Neural progenitor cell (in vitro differentiated cells): ENCODE measurements around the gene SCLY. TPM values are rescaled to one million over a fixed set of nuclear protein-coding genes. Genes with fewer than 3 reads are reported as not detected.

Experiments used
- DNase-seq: peaks from one replicate; pipeline ENCODE4 v3.0.0-alpha.2; 2016; ENCODE audit warnings: low spot score
- H2AFZ ChIP-seq: fragments of 200-600 bp; sonication (generic); replicated peaks from 2 replicates; pipeline ENCODE4 v1.6.1; 2016; ENCODE audit warnings: antibody characterized with exemption
- H3F3A ChIP-seq: fragments of 200-600 bp; sonication (generic); 2 replicates; pipeline ENCODE4 v1.6.1; 2016; ENCODE audit warnings: antibody characterized with exemption, low read depth
- H3K27ac ChIP-seq: fragments of 200-600 bp; sonication (generic); 2 replicates; pipeline ENCODE4 v1.5.1; 2016; ENCODE audit warnings: mild to moderate bottlenecking
- H3K27me3 ChIP-seq: fragments of 200-600 bp; sonication (generic); 2 replicates; pipeline ENCODE4 v1.6.1; 2016; ENCODE audit warnings: mild to moderate bottlenecking, moderate library complexity
- H3K36me3 ChIP-seq: fragments of 200-600 bp; sonication (generic); 2 replicates; pipeline ENCODE4 v1.5.1; 2016
- H3K4me1 ChIP-seq: fragments of 200-600 bp; sonication (generic); 2 replicates; pipeline ENCODE4 v1.6.1; 2016; ENCODE audit warnings: mixed run types
- H3K4me2 ChIP-seq: fragments of 200-600 bp; sonication (generic); 2 replicates; pipeline ENCODE4 v1.6.1; 2016
- H3K4me3 ChIP-seq: fragments of 200-600 bp; sonication (generic); 2 replicates; pipeline ENCODE4 v1.5.1; 2016
- H3K79me2 ChIP-seq: fragments of 200-600 bp; sonication (generic); 2 replicates; pipeline ENCODE4 v1.6.1; 2016; ENCODE audit warnings: low read depth
- H3K9ac ChIP-seq: fragments of 200-600 bp; sonication (generic); 2 replicates; pipeline ENCODE4 v1.6.1; 2016
- H3K9me3 ChIP-seq: fragments of 200-600 bp; sonication (generic); 2 replicates; pipeline ENCODE4 v1.5.1; 2016; ENCODE audit warnings: low read depth
- H4K20me1 ChIP-seq: fragments of 200-600 bp; sonication (generic); 2 replicates; pipeline ENCODE4 v1.6.1; 2016; ENCODE audit warnings: low read depth
- H3K27ac Mint-ChIP-seq: 3 replicates; pipeline ENCODE4 v1.8.0; 2021; ENCODE audit warnings: mixed read lengths
- H3K27me3 Mint-ChIP-seq: 2 replicates; pipeline ENCODE4 v1.8.0; 2022; ENCODE audit warnings: low read depth, mild to moderate bottlenecking, inconsistent platforms, moderate library complexity, mixed read lengths; ENCODE audit not compliant: insufficient read depth
- H3K36me3 Mint-ChIP-seq: 3 replicates; pipeline ENCODE4 v1.8.0; 2021; ENCODE audit warnings: mixed read lengths
- H3K4me1 Mint-ChIP-seq: 3 replicates; pipeline ENCODE4 v1.8.0; 2021; ENCODE audit warnings: mixed read lengths
- H3K4me3 Mint-ChIP-seq: 3 replicates; pipeline ENCODE4 v1.8.0; 2021; ENCODE audit warnings: mild to moderate bottlenecking, moderate library complexity, mixed read lengths
- H3K9me3 Mint-ChIP-seq: 3 replicates; pipeline ENCODE4 v1.8.0; 2020; ENCODE audit warnings: mixed read lengths
- EZH2 ChIP-seq: fragments of 200-600 bp; sonication (generic); IDR thresholded peaks from 2 replicates; pipeline ENCODE4 v1.6.1; 2017; ENCODE audit warnings: antibody characterized with exemption, mild to moderate bottlenecking, moderate library complexity
- EZH2phosphoT487 ChIP-seq: fragments of 200-600 bp; sonication (generic); IDR thresholded peaks from 2 replicates; pipeline ENCODE4 v1.6.1; 2017; ENCODE audit warnings: antibody characterized with exemption
- total RNA-seq: library from RNA; depleted of rRNA; stranded (reverse); fragments of >200 nt; gene quantifications from 2 replicates; pipeline ENCODE4 v1.2.3, GENCODE V29; 2015; ENCODE audit warnings: low replicate concordance
- TF ChIP-seq, protein P1 (sequence below): fragments of 200-600 bp; sonication (generic); IDR thresholded peaks from 2 replicates; pipeline ENCODE4 v1.5.1; 2017; ENCODE audit warnings: antibody characterized with exemption, mild to moderate bottlenecking

Gene SCLY
- total RNA-seq, 1 donor from 2014 or later = 44.1 TPM

DNA sequence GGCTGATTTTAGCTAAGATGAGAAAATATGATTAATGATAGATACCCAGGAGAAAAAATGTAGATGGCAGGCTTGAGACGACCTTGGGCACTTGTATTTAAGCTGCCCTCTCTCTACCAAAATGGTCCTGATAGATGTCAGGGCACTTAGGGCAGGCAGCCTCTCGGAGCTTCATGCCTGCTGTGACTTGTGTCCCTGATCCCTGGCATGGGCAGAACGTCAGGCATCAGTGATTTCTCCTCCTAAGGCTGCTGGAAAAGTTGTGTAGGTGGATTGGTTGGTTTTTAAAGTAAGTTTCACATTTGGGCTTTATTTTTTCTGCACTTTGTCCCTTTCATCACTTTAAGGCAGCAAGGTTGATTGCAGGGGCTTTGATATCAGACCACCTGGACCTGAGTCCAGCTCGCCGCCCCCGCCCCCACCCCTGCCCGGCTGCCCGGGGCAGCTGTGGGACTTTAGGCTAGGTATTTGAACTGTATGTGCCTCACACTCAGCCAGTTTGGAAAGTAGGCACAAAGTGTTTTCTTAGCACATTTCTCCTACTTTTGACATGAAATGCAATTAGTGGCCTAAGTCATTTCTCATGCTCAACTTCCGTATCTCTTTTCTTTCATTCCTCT, 35.0 kb upstream of the SCLY start:
- Histone ChIP-seq H2AFZ (no peak overlapping the region), H3K9me3 (no peaks in the 10 kb centered on the region), H3F3A (no peaks in the 10 kb centered on the region), H3K9ac (no peak overlapping the region), H3K27ac (no peak overlapping the region), H3K79me2 (no peaks in the 10 kb centered on the region), H3K4me2 (no peak overlapping the region), H3K27me3 (no peaks in the 10 kb centered on the region), H3K4me3 (no peak overlapping the region), H4K20me1 (peaks cover 9% of the 10 kb centered on the region), H3K4me1 (no peaks in the 10 kb centered on the region), H3K36me3 (no peaks in the 10 kb centered on the region)
- H3K27me3 Mint-ChIP-seq = no peaks in the 10 kb centered on the region
- DNase-seq = no peak
- no peak for TF ChIP-seq EZH2phosphoT487
- TF ChIP-seq, protein P1, sequence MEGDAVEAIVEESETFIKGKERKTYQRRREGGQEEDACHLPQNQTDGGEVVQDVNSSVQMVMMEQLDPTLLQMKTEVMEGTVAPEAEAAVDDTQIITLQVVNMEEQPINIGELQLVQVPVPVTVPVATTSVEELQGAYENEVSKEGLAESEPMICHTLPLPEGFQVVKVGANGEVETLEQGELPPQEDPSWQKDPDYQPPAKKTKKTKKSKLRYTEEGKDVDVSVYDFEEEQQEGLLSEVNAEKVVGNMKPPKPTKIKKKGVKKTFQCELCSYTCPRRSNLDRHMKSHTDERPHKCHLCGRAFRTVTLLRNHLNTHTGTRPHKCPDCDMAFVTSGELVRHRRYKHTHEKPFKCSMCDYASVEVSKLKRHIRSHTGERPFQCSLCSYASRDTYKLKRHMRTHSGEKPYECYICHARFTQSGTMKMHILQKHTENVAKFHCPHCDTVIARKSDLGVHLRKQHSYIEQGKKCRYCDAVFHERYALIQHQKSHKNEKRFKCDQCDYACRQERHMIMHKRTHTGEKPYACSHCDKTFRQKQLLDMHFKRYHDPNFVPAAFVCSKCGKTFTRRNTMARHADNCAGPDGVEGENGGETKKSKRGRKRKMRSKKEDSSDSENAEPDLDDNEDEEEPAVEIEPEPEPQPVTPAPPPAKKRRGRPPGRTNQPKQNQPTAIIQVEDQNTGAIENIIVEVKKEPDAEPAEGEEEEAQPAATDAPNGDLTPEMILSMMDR = no peak
- no peak for TF ChIP-seq EZH2
- H3K36me3 Mint-ChIP-seq = peaks cover 7% of the 10 kb centered on the region
- H3K9me3 Mint-ChIP-seq = no peaks in the 10 kb centered on the region
- no peak overlapping the region for H3K27ac Mint-ChIP-seq
- no peaks in the 10 kb centered on the region for H3K4me1 Mint-ChIP-seq
- no peak overlapping the region for H3K4me3 Mint-ChIP-seq

DNA sequence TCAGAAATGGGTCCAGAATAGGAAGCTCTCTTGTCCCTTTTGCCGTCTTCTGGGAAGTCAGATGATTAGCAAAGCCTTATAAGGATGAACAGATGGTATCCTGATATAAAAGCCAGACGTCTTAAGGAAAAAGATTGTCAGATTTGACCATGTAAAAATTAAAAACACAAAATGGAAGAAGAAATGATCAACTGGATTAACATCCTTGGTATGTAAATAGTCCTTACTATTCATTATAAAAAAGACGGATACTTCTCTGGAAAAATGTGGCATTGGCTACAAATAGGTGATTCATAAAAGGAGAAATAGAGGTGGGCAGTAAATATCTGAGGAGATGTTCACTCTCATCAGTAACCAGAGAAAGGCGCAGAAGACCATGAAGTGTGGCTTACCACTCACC, 33.7 kb upstream of the SCLY start:
- H3K4me3 ChIP-seq = no peak overlapping the region
- no peaks in the 10 kb centered on the region for H3K4me1 ChIP-seq
- TF ChIP-seq, protein P1 = no peak
- TF ChIP-seq EZH2phosphoT487 = no peak
- TF ChIP-seq EZH2 = no peak
- no peaks in the 10 kb centered on the region for H3K27me3 ChIP-seq
- no peaks in the 10 kb centered on the region for H3F3A ChIP-seq
- no peak overlapping the region for H2AFZ ChIP-seq
- Mint-ChIP-seq H3K9me3 (no peaks in the 10 kb centered on the region), H3K27me3 (no peaks in the 10 kb centered on the region), H3K36me3 (peaks cover 14% of the 10 kb centered on the region), H3K27ac (no peak overlapping the region), H3K4me1 (no peaks in the 10 kb centered on the region), H3K4me3 (no peak overlapping the region)
- H3K79me2 ChIP-seq = no peaks in the 10 kb centered on the region
- no peaks in the 10 kb centered on the region for H3K9me3 ChIP-seq
- no peak overlapping the region for H3K9ac ChIP-seq
- no peaks in the 10 kb centered on the region for H3K36me3 ChIP-seq
- DNase-seq = no peak
- H4K20me1 ChIP-seq = peaks cover 9% of the 10 kb centered on the region
- H3K4me2 ChIP-seq = no peak overlapping the region
- H3K27ac ChIP-seq = no peak overlapping the region

DNA sequence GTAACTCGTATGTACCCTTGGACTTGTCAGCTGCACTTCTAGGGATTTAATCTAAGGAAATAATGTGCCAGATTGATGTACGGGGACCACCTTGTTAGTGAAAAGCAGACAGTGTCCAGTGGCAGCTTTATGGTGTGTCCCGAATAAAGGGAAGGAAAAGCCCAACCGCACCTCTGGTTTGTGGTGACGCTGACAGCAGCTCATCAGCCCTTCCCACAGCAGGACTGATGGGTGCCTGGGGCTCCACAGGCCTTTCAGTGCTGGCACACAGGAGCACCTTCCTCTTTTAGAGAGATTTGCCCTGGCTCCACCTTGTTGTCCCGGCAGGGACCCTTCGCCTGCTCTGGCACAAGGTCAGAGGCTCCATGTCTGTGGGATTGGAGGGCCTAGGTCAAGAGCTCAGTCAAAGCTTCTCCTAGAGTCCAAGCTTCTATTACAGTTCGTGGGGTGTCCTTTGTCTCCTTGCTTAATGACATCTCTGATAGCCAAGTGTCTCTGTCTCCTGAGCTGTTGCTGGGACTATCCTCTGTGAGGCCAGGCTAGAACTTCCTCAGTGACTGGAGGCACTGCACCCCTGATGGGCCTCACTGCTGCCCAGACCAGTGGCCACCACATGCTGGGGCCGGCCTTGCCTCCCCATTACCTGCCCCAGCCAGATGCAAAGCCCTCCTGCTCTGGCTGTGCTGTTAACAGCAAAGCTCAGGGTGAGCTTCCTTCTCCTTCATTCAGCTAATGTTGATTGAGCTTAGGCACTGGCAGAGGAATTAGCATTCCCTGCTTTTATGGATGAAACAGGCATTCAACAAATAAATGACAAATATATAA, 33.0 kb upstream of the SCLY start:
- Mint-ChIP-seq H3K36me3 (peaks cover 14% of the 10 kb centered on the region), H3K4me1 (no peaks in the 10 kb centered on the region), H3K9me3 (no peaks in the 10 kb centered on the region), H3K27ac (no peak overlapping the region), H3K27me3 (no peaks in the 10 kb centered on the region), H3K4me3 (no peak overlapping the region)
- no peaks in the 10 kb centered on the region for H3K36me3 ChIP-seq
- no peak overlapping the region for H3K4me3 ChIP-seq
- H3K4me1 ChIP-seq = no peaks in the 10 kb centered on the region
- no peaks in the 10 kb centered on the region for H3K79me2 ChIP-seq
- peaks cover 9% of the 10 kb centered on the region for H4K20me1 ChIP-seq
- H3K27me3 ChIP-seq = no peaks in the 10 kb centered on the region
- TF ChIP-seq, protein P1 = no peak
- TF ChIP-seq EZH2phosphoT487 = no peak
- no peak for TF ChIP-seq EZH2
- H3K27ac ChIP-seq = no peak overlapping the region
- H2AFZ ChIP-seq = no peak overlapping the region
- DNase-seq = no peak
- no peak overlapping the region for H3K9ac ChIP-seq
- H3K9me3 ChIP-seq = no peaks in the 10 kb centered on the region
- H3F3A ChIP-seq = no peaks in the 10 kb centered on the region
- no peak overlapping the region for H3K4me2 ChIP-seq
